ENCODE results near the gene PRKAA1.

PRKAA1 gene

GRCh38 chr5:40833712-40834229 is 35.6 kb upstream of the PRKAA1 start:
- Histone ChIP-seq H3K4me3 (ENCODE audit: low read depth, low read length) (peak overlapping the region; percentile 82), H3K36me3 (peaks cover 62% of the 10 kb centered on the region), H3K9me3 (ENCODE audit: severe bottlenecking) (no peaks in the 10 kb centered on the region), H3K27me3 (ENCODE audit: insufficient read depth, low read depth, severe bottlenecking) (no peaks in the 10 kb centered on the region), H3K27ac (peak overlapping the region; percentile 97; the same call in 1 of the 2 replicates)
- no peak for DNase-seq
- TF ChIP-seq CTCF (IDR thresholded peaks at IDR 0.05; ENCODE audit: low read depth, low read length), result no peak

- no peak overlapping the region for H3K4me3 ChIP-seq (ENCODE audit: low read depth, low read length)
- H3K27me3 ChIP-seq (ENCODE audit: insufficient read depth, low read depth, severe bottlenecking), result no peaks in the 10 kb centered on the region
- TF ChIP-seq CTCF (IDR thresholded peaks at IDR 0.05; ENCODE audit: low read depth, low read length), result no peak
- peaks cover 76% of the 10 kb centered on the region for H3K36me3 ChIP-seq
- no peaks in the 10 kb centered on the region for H3K9me3 ChIP-seq (ENCODE audit: severe bottlenecking)
- no peak for DNase-seq
- H3K27ac ChIP-seq, result no peak overlapping the region
Observed at GRCh38 chr5:40832345-40832744, 34.2 kb upstream of the PRKAA1 start.

GRCh38 chr5:40831346-40832210 is 33.4 kb upstream of the PRKAA1 start:
- peaks cover 84% of the 10 kb centered on the region for H3K36me3 ChIP-seq

GRCh38 chr5:40829748-40830533 is 31.8 kb upstream of the PRKAA1 start:
- DNase-seq, result no peak

More at GRCh38 chr5:40831346-40832210, 33.4 kb upstream of the PRKAA1 start:
- no peak for DNase-seq
- no peak overlapping the region for H3K27ac ChIP-seq
- H3K9me3 ChIP-seq (ENCODE audit: severe bottlenecking), result no peaks in the 10 kb centered on the region
- H3K27me3 ChIP-seq (ENCODE audit: insufficient read depth, low read depth, severe bottlenecking), result no peaks in the 10 kb centered on the region
- no peak overlapping the region for H3K4me3 ChIP-seq (ENCODE audit: low read depth, low read length)
- no peak for TF ChIP-seq CTCF (IDR thresholded peaks at IDR 0.05; ENCODE audit: low read depth, low read length)

More at GRCh38 chr5:40829748-40830533, 31.8 kb upstream of the PRKAA1 start:
- Histone ChIP-seq H3K9me3 (ENCODE audit: severe bottlenecking) (no peaks in the 10 kb centered on the region), H3K27ac (no peak overlapping the region), H3K36me3 (peaks cover 97% of the 10 kb centered on the region), H3K27me3 (ENCODE audit: insufficient read depth, low read depth, severe bottlenecking) (no peaks in the 10 kb centered on the region), H3K4me3 (ENCODE audit: low read depth, low read length) (no peak overlapping the region)
- TF ChIP-seq CTCF (IDR thresholded peaks at IDR 0.05; ENCODE audit: low read depth, low read length), result no peak

Data from WERI-Rb-1 (cell line).